ENCODE results near the gene ADRA1B.
"Not testable (repeated sequence)": the region's sequence is repeated elsewhere in the genome, so short reads cannot be mapped to it uniquely, and the experiment has no call there.

Gene ADRA1B

DNA sequence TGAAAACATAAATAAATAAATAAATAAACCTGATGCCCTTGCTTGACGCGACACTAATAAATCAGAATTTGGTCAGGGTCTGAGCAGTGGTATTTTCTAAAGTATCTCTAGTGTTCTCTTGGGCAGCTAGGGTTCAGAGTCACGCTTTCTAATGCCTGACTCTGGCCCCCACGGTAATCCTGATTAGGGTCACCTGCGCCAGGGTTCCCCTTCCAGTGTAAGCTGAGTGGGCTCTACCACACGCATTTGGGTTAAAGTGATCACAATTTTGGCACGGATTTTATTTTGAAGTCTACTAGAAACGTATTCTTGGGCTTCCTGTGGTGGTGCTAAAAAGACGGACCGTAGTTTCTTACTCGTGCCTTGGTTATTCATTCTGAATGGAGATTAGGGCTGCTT is 93.3 kb downstream of the ADRA1B start:
- no peak for DNase-seq (ENCODE audit: low read depth in 2 of 3, low spot score in 2 of 3)

GRCh38 chr5:160011471-160011870 is 95.2 kb downstream of the ADRA1B start:
- no peak for DNase-seq (ENCODE audit: low read depth in 2 of 3, low spot score in 2 of 3)

GRCh38 chr5:160014197-160014596 is 97.9 kb downstream of the ADRA1B start:
- DNase-seq (ENCODE audit: low read depth in 2 of 3, low spot score in 2 of 3) = not testable (repeated sequence)

- DNase-seq (ENCODE audit: low read depth in 2 of 3, low spot score in 2 of 3) = no peak
Observed at GRCh38 chr5:160018945-160019625, 102.8 kb downstream of the ADRA1B start.

GRCh38 chr5:160020266-160020770 is 104.0 kb downstream of the ADRA1B start:
- DNase-seq (ENCODE audit: low read depth in 2 of 3, low spot score in 2 of 3) = no peak

GRCh38 chr5:160020964-160021363 is 104.7 kb downstream of the ADRA1B start:
- DNase-seq (ENCODE audit: low read depth in 2 of 3, low spot score in 2 of 3) = no peak

- no peak for DNase-seq (ENCODE audit: low read depth in 2 of 3, low spot score in 2 of 3)
Observed at GRCh38 chr5:160021831-160022446, 105.7 kb downstream of the ADRA1B start.

Measured in activated CD8-positive, alpha-beta memory T cell treated with anti-CD3 and anti-CD28 coated beads for 48 hours (primary cell).